Chondrocyte (in vitro differentiated cells): ENCODE results near the gene TSPO2. TPM values are rescaled to one million over a fixed set of nuclear protein-coding genes. Genes with fewer than 3 reads are reported as not detected.

Experiments used
- DNase-seq: peaks from one replicate; pipeline ENCODE4 v3.0.0; 2021; ENCODE audit warnings: mixed read lengths, low spot score
- H3K27ac Mint-ChIP-seq: one replicate; pipeline ENCODE4 v1.8.0; 2021; ENCODE audit warnings: mild to moderate bottlenecking, moderate library complexity, mixed read lengths; ENCODE audit not compliant: unreplicated experiment
- H3K27me3 Mint-ChIP-seq: 2 replicates; pipeline ENCODE4 v1.8.0; 2021; ENCODE audit warnings: low read depth, mixed read lengths
- H3K36me3 Mint-ChIP-seq: 2 replicates; pipeline ENCODE4 v1.8.0; 2021; ENCODE audit warnings: low read depth, mixed read lengths
- H3K4me1 Mint-ChIP-seq: 2 replicates; pipeline ENCODE4 v1.8.0; 2021; ENCODE audit warnings: low read depth, mild to moderate bottlenecking, mixed read lengths
- H3K4me3 Mint-ChIP-seq: one replicate; pipeline ENCODE4 v1.8.0; 2021; ENCODE audit warnings: mild to moderate bottlenecking, moderate library complexity, mixed read lengths; ENCODE audit not compliant: unreplicated experiment
- H3K9me3 Mint-ChIP-seq: 2 replicates; pipeline ENCODE4 v1.8.0; 2021; ENCODE audit warnings: low read depth, mixed read lengths
- CTCF ChIP-seq: fragments of 200-600 bp; sonication (generic); IDR thresholded peaks from 2 replicates; pipeline ENCODE4 v1.5.0; 2021; ENCODE audit warnings: antibody characterized with exemption, mild to moderate bottlenecking, moderate library complexity
- total RNA-seq: library from RNA; stranded (reverse); gene quantifications from 3 replicates; pipeline ENCODE4 v1.2.1, GENCODE V29; 2021

Gene TSPO2
- total RNA-seq, 1 donor from 2014 or later = not detected

DNA sequence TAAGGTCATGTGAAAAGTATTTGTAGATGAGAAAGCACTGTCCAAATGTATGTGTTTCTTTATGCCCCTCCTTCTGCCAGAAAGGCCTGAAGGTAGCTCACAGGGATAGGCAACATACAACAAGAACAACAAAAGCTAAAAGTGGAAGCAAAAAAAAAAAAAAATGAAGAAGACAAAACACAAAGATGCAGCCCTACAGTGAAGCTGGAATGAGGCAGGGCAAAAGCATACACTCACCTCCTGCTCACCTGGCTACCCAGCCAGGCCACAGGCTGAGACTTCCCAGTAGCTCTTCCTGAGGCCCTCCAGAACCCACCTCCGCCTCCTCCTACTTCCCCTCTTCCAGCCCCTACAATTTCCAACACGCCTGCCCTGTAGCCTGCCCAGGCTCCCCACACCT lies 5.7 kb upstream of the TSPO2 start:
- Mint-ChIP-seq H3K27me3 (peaks cover 14% of the 10 kb centered on the region), H3K4me1 (peaks cover 9% of the 10 kb centered on the region), H3K9me3 (no peaks in the 10 kb centered on the region), H3K27ac (no peak overlapping the region), H3K36me3 (no peaks in the 10 kb centered on the region), H3K4me3 (no peak overlapping the region)
- no peak for DNase-seq
- TF ChIP-seq CTCF = no peak

- H3K27ac Mint-ChIP-seq = no peak overlapping the region
- no peak for TF ChIP-seq CTCF
- H3K4me3 Mint-ChIP-seq = no peak overlapping the region
- DNase-seq = no peak
- peaks cover 9% of the 10 kb centered on the region for H3K4me1 Mint-ChIP-seq
- H3K36me3 Mint-ChIP-seq = no peaks in the 10 kb centered on the region
- peaks cover 12% of the 10 kb centered on the region for H3K27me3 Mint-ChIP-seq
- H3K9me3 Mint-ChIP-seq = no peaks in the 10 kb centered on the region
These were observed 5.0 kb upstream of the TSPO2 start for GRCh38 chr6:41037107-41037900.

- DNase-seq = no peak
- H3K4me3 Mint-ChIP-seq = no peak overlapping the region
- H3K36me3 Mint-ChIP-seq = no peaks in the 10 kb centered on the region
- no peaks in the 10 kb centered on the region for H3K9me3 Mint-ChIP-seq
- H3K4me1 Mint-ChIP-seq = peaks cover 9% of the 10 kb centered on the region
- H3K27me3 Mint-ChIP-seq = peaks cover 11% of the 10 kb centered on the region
- H3K27ac Mint-ChIP-seq = no peak overlapping the region
- no peak for TF ChIP-seq CTCF
These were observed 4.1 kb upstream of the TSPO2 start for GRCh38 chr6:41038205-41038604.

GRCh38 chr6:41039060-41039998 lies 2.9 kb upstream of the TSPO2 start, which contains the start of gene UNC5CL:
Gene UNC5CL (minus strand): TSS chr6:41039221. CDS start chr6:41035074, 4,147 bp downstream.
- TF ChIP-seq CTCF = peak; percentile 80
- H3K4me3 Mint-ChIP-seq = no peak within 1 kb of the TSS
- H3K27me3 Mint-ChIP-seq = peaks cover 5% of the 10 kb centered on the region
- H3K9me3 Mint-ChIP-seq = no peaks in the 10 kb centered on the region
- peaks cover 9% of the 10 kb centered on the region for H3K4me1 Mint-ChIP-seq
- no peak for DNase-seq
- no peaks in the 10 kb centered on the region for H3K36me3 Mint-ChIP-seq
- H3K27ac Mint-ChIP-seq = no peak within 1 kb of the TSS
